C4-2B (cell line): ENCODE data around the gene GGT7.

Experiments
- H3K27ac ChIP-seq: fragments of 450-650 bp; 2 replicates; pipeline ENCODE4 v1.5.1; 2017
- ZFX ChIP-seq: fragments of 450-650 bp; IDR thresholded peaks from 2 replicates; pipeline ENCODE4 v1.6.1; 2017
- TF ChIP-seq, protein P1 (sequence below): fragments of 450-650 bp; conservative IDR thresholded peaks from 2 replicates; pipeline ENCODE4 v1.5.1; 2017; ENCODE audit warnings: mild to moderate bottlenecking

Gene GGT7

GRCh38 chr20:34798871-34799270 is 73.8 kb downstream of the GGT7 start:
- no peak for TF ChIP-seq ZFX
- TF ChIP-seq, protein P1, sequence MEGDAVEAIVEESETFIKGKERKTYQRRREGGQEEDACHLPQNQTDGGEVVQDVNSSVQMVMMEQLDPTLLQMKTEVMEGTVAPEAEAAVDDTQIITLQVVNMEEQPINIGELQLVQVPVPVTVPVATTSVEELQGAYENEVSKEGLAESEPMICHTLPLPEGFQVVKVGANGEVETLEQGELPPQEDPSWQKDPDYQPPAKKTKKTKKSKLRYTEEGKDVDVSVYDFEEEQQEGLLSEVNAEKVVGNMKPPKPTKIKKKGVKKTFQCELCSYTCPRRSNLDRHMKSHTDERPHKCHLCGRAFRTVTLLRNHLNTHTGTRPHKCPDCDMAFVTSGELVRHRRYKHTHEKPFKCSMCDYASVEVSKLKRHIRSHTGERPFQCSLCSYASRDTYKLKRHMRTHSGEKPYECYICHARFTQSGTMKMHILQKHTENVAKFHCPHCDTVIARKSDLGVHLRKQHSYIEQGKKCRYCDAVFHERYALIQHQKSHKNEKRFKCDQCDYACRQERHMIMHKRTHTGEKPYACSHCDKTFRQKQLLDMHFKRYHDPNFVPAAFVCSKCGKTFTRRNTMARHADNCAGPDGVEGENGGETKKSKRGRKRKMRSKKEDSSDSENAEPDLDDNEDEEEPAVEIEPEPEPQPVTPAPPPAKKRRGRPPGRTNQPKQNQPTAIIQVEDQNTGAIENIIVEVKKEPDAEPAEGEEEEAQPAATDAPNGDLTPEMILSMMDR: no peak
- H3K27ac ChIP-seq: no peak overlapping the region

DNA sequence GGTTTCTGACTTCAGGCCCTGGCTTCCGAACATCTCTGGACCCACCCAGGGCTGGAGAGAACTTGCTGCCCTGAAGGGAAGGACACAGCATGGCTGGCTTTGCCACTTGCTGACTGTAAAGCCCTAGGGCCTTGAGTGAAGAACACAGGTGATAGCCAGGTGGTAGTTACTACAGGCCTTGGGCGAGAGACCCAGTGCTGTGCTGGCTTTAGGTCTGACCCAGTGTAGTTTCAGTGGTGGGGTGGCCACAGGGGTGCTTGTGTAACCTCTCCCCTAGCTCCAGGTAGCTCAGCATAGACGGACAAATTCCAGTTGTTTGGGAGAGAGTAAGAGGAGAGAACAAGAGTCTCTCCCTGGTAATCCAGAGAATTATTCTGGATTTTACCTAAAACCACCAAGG is 74.3 kb downstream of the GGT7 start:
- TF ChIP-seq ZFX: no peak
- TF ChIP-seq, protein P1: no peak
- H3K27ac ChIP-seq: no peak overlapping the region

- no peak overlapping the region for H3K27ac ChIP-seq
- no peak for TF ChIP-seq ZFX
- TF ChIP-seq, protein P1: no peak
Measured at GRCh38 chr20:34797012-34797995, 75.4 kb downstream of the GGT7 start.
